Lung (tissue), 12 donors: Measurements from ENCODE around the gene ATP8B1. TPM values are rescaled to one million over a fixed set of nuclear protein-coding genes. Genes with fewer than 3 reads are reported as not detected.
A peak's percentile ranks its signal among the peaks of the same experiment; 100 is the strongest.
"Not testable (repeated sequence)": the region's sequence is repeated elsewhere in the genome, so short reads cannot be mapped to it uniquely, and the experiment has no call there.

Experiments used
- ATAC-seq: fragments of 200-7000 bp; cut with Tn5 transposase; one replicate; pipeline ENCODE4 v1.9.1; 2020; ENCODE audit warnings: moderate number of reproducible peaks; ENCODE audit not compliant: insufficient read depth, low FRiP score
- DNase-seq, 3 donors: peaks; one replicate each; pipeline ENCODE4 v3.0.0-alpha.2; 2013 to 2017
- H3K27ac ChIP-seq, 2 donors: one replicate each; pipeline ENCODE4 v1.5.1; 2013; ENCODE audit warnings: mild to moderate bottlenecking in 2 of 2, moderate library complexity in 2 of 2, control low read depth in 1 of 2, inconsistent platforms in 1 of 2, low read depth in 1 of 2, low read length in 1 of 2
- H3K27me3 ChIP-seq, 3 donors: one replicate each; pipeline ENCODE4 v1.5.1; 2013; ENCODE audit warnings: low read length in 2 of 3; ENCODE audit not compliant: control insufficient read depth in 3 of 3, insufficient read depth in 3 of 3
- H3K36me3 ChIP-seq, 4 donors: one replicate each; pipeline ENCODE4 v1.5.1; 2013; ENCODE audit warnings: low read length in 4 of 4, mild to moderate bottlenecking in 1 of 4, moderate library complexity in 1 of 4; ENCODE audit not compliant: control insufficient read depth in 4 of 4, insufficient read depth in 4 of 4
- H3K4me1 ChIP-seq, 5 donors: one replicate each; pipeline ENCODE4 v1.5.1; 2013; ENCODE audit warnings: low read length in 5 of 5, mild to moderate bottlenecking in 2 of 5, moderate library complexity in 1 of 5; ENCODE audit not compliant: control insufficient read depth in 5 of 5, insufficient read depth in 5 of 5
- H3K4me3 ChIP-seq: one replicate; pipeline ENCODE4 v1.5.1; 2013; ENCODE audit warnings: mild to moderate bottlenecking, control low read depth, moderate library complexity
- H3K9ac ChIP-seq, 2 donors: one replicate each; pipeline ENCODE4 v1.5.1; 2013; ENCODE audit warnings: low read length in 2 of 2, control low read depth in 1 of 2; ENCODE audit not compliant: insufficient read depth in 1 of 2
- H3K9me3 ChIP-seq, 4 donors: one replicate each; pipeline ENCODE4 v1.5.1; 2013; ENCODE audit warnings: low read length in 3 of 4, mild to moderate bottlenecking in 1 of 4, moderate library complexity in 1 of 4; ENCODE audit not compliant: control insufficient read depth in 4 of 4, insufficient read depth in 3 of 4
- WGBS, 2 donors: extraction: QIAGEN DNeasy Blood & Tissue Kit; methylation state at CpG; one replicate each; pipeline ENCODE4 v1.1.7; 2013; 5-methylcytosine and 5-hydroxymethylcytosine counted together
- polyA plus RNA-seq, 2 donors: library from polyadenylated mRNA; stranded (reverse); fragments of 200-250 nt; gene quantifications; one replicate each; pipeline ENCODE4 v1.2.1, GENCODE V29; 2013
- total RNA-seq, 2 donors: library from RNA; depleted of rRNA in 1 of 2; stranded (reverse); fragments of >200 nt in 1 of 2; gene quantifications; one replicate each; pipeline ENCODE4 v1.2.1, GENCODE V29; 2014 to 2021
- TF ChIP-seq, protein P1 (sequence below): IDR thresholded peaks from 2 replicates; pipeline ENCODE4 v1.5.1; 2012; ENCODE audit warnings: mild to moderate bottlenecking; ENCODE audit errors: control extremely low read depth, extremely low read depth
- donor health status: control.
- donor health status: control.
- donor health status: Bipolar disorder and iron deficiency.
- donor health status: healthy.
- donor health status: DM: yes; HTN: yes; CAD: no.

ATP8B1 gene
- total and polyA plus RNA-seq, 4 donors: 7.3 to 42.0 (median 18.2) TPM

DNA sequence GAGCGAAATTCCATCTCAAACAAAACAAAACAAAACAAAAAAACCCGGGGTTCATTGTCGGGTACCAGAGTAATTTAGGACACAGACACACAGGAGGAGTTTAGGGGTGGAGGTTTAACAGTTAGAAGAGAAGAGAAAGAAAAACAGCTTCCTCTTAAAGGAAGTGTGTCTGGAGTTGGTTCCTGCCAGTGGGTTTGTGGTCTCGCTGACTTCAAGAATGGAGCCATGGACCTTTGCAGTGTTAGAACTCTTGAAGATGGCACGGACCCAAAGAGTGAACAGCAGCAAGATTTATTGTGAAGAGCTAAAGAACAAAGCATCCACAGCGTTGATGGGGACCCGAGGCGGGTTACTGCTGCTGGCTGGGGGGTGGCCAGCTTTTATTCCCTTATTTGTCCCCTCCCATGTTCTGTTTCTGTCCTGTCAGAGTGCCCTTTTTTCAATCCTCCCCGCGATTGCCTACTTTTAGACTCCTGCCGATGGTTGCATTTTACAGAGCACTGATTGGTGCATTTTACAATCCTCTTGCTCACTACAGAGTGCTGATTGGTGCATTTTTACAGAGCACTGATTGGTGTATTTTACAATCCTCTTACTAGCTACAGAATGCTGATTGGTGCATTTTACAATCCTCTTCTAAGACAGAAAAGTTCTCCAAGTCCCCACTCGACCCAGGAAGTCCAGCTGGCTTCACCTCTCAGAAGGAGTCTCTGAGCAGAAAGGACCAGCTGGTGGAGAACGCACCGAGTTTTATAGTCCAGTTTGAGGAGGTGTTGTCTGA, 28.7 kb upstream of the ATP8B1 start:
- DNase-seq: no peak
- ATAC-seq: no peak
- no peak overlapping the region for H3K4me3 ChIP-seq
- TF ChIP-seq, protein P1, sequence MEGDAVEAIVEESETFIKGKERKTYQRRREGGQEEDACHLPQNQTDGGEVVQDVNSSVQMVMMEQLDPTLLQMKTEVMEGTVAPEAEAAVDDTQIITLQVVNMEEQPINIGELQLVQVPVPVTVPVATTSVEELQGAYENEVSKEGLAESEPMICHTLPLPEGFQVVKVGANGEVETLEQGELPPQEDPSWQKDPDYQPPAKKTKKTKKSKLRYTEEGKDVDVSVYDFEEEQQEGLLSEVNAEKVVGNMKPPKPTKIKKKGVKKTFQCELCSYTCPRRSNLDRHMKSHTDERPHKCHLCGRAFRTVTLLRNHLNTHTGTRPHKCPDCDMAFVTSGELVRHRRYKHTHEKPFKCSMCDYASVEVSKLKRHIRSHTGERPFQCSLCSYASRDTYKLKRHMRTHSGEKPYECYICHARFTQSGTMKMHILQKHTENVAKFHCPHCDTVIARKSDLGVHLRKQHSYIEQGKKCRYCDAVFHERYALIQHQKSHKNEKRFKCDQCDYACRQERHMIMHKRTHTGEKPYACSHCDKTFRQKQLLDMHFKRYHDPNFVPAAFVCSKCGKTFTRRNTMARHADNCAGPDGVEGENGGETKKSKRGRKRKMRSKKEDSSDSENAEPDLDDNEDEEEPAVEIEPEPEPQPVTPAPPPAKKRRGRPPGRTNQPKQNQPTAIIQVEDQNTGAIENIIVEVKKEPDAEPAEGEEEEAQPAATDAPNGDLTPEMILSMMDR: no peak
- no peaks in the 10 kb centered on the region for H3K27me3 ChIP-seq
- no peaks in the 10 kb centered on the region for H3K4me1 ChIP-seq
- no peaks in the 10 kb centered on the region for H3K36me3 ChIP-seq
- peaks cover 0 to 4% (median 0%) of the 10 kb centered on the region in 4 donors for H3K9me3 ChIP-seq
- H3K9ac ChIP-seq: no peak overlapping the region
- 49 to 80% methylated on average over 14 of the region's 14 CpGs for WGBS, 2 donors
- H3K27ac ChIP-seq: no peak overlapping the region

DNA sequence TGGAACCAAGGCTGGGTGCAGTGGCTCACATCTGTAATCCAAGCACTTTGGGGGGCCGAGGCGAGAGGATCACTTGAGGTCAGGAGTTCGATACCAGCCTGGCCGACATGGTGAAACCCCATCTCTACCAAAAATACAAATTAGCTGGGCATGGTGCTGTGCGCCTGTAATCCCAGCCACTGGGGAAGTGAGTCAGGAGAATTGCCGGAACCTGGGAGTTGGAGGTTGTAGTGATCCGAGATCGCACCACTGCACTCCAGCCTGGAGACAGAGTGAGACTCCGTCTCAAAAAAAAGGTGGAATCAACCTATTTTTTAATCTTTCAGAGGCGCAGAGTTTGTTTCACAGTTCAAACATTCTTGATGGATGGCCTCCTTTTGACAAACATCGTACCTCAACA, 24.5 kb upstream of the ATP8B1 start:
- Histone ChIP-seq H3K27ac (no peak overlapping the region), H3K9me3 (peaks cover 0 to under 1% (median 0%) of the 10 kb centered on the region in 4 donors), H3K9ac (no peak overlapping the region), H3K4me1 (no peaks in the 10 kb centered on the region), H3K36me3 (no peaks in the 10 kb centered on the region), H3K27me3 (no peaks in the 10 kb centered on the region), H3K4me3 (no peak overlapping the region)
- TF ChIP-seq, protein P1: no peak
- ATAC-seq (no peak), DNase-seq (no peak)
- 70 to 75% methylated on average over 11 of the region's 11 CpGs for WGBS, 2 donors

DNA sequence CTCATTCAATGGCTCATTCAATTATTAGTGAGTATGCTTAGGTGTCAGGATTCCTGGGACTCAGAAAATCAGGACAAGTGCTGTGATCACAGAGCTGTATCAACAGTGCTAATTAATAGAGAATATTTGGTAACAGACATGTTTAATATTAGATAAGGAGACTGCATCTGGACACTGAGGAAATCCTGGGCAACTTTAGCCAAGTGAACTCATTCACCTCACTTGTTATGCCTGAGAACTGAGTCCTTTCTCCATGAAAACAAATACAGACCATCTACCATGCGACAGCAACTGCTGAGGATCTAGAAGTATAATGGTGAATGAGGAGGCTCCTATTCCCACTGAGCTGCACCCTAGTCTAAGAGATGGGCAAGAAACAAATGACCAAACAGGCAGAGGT, 23.1 kb upstream of the ATP8B1 start:
- no peak for ATAC-seq

DNA sequence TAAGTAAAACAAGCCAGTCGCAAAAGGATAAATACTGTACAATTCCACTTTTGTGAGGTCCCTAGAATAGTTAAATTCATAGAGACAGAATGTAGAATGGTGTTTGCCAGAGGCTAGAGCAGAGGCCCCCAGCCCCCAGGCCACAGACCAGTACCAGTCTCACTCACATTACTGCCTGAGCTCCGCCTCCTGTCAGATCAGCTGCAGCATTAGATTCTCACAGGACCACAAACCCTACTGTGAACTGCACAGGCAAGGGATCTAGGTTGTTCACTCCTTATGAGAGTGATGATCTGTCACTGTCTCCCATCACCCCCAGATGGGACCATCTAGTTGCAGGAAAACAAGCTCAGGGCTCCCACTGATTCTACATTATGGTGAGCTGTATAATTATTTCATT, 17.5 kb upstream of the ATP8B1 start:
- ATAC-seq, H3K36me3 ChIP-seq, H3K9ac ChIP-seq, H3K9me3 ChIP-seq, H3K4me3 ChIP-seq, H3K27me3 ChIP-seq, DNase-seq, H3K4me1 ChIP-seq: not testable (repeated sequence)
- peak overlapping the region in 1 of 2 donors; percentile 30 for H3K27ac ChIP-seq
- WGBS, 2 donors: 94 to 100% methylated on average over 2 of the region's 2 CpGs

More for the DNA sequence above, 23.1 kb upstream of the ATP8B1 start:
- H3K9ac ChIP-seq: no peak overlapping the region
- H3K36me3 ChIP-seq: no peaks in the 10 kb centered on the region
- TF ChIP-seq, protein P1: no peak
- WGBS, 2 donors: 88 to 97% methylated on average over 1 of the region's 1 CpG
- H3K9me3 ChIP-seq: no peaks in the 10 kb centered on the region
- no peak overlapping the region for H3K4me3 ChIP-seq
- no peaks in the 10 kb centered on the region for H3K27me3 ChIP-seq
- H3K4me1 ChIP-seq: no peaks in the 10 kb centered on the region
- no peak for DNase-seq
- H3K27ac ChIP-seq: no peak overlapping the region
